Stimulated activated CD8-positive, alpha-beta memory T cell treated with anti-CD3 and anti-CD28 coated beads, Interleukin-12 subunit alpha, Interleukin-12 subunit beta, amount 100 ng/mL, for 4 hours (primary cell): ENCODE measurements around the gene EXOSC5.

Source experiments
- DNase-seq: peaks from one replicate; pipeline ENCODE4 v3.0.0-alpha.2; 2020; ENCODE audit warnings: low read depth

Gene EXOSC5

DNA sequence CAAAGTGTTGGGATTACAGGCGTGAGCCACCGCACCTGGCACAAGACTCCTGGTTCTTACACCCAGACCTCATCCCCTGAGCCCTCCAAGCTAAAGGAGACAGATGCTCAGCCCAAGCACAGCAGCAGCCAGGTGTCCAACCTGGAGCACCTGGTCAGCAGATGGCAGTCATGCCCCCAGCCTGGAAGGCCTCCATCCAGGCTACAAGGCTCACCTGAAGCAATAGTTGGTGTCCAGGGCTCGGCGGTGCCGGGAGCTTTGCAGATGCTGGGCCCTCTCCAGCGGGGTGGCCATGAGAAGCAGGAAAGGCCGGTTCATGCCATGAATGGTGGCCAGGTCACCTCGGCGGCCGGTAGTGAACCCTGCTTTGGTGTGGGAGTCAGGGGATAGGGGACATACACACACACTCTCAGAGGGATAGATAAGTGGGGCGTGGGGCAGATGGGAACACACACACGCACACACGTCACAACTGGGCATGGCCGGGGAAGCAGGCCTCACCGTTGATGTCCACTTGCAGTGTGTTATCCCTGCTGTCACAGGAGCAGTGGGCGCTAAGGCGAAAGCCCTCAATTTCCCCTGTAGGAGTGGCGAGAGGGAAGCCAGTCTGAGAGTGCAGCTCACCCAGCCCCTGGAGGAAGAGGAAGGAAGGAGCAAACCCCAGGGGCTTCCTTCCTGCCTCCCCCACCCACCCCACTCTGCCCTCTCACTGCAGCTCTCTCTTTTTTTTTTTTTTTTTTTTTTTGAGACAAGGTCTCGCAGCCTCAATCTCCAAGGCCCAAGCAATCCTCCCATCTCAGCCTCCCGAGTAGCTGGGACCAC is 55.3 kb downstream of the EXOSC5 start:
- DNase-seq = no peak

DNA sequence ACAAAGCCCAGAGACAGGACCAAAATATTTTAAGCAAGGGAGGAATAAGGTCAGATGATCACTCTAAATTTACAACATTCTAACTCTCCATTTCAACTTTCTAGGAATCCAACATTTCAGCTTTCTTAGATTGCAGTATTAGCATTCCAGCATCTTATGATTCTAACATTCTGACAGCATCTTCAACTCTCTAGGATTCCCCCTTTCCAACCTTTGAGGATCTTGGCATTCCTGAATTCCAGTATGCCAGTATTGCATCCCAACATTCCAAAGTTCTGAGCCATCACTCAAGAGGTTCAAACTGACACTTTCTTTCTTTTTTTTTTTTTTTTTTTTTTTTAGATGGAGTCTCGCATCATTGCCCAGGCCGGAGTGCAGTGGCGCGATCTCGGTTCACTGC is 57.2 kb downstream of the EXOSC5 start:
- no peak for DNase-seq
